Activated T-helper 1 cell treated with anti-CD3 and anti-CD28 coated beads, Interleukin-2, amount 50 U/mL, for 16 hours (primary cell): Measurements from ENCODE around the gene CELF1.

Source experiments
- DNase-seq, 2 donors: peaks; one replicate each; pipeline ENCODE4 v3.0.0-alpha.2; 2020; ENCODE audit warnings: low read depth in 1 of 2, low spot score in 1 of 2

CELF1 gene

DNA sequence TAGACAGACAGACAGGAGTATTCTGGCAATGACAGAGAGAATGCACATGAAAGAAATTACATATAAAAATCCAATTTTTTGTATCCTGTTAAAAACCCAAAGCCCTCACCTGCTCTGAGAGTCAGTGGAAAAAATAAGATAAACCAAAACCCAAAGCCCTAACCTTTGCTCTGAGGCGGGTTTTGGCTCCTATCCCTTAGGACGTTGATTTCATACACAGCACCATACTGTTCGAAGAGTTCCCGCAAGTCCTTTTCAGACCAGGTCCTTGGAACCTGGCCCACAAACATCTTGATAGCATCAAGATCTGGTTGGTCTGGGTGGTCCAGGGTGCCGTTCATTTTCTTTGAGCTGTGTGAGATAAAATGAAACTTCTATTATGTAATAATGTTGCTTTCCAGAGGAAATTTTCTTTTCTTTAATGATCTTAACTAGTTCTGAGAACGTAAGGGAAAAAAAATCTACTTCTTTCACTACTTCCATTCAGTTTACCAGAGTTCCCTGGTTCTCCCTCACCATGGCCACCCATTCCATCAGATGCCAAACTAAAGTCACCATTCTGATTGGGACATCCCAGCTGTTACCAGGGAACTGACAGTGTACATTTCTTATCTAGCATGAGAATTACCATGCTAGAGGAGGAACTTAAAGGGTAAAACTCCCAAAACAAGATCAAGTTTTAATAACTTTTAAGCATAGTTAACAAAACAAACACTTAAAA, 64.1 kb downstream of the CELF1 start:
- no peak for DNase-seq

GRCh38 chr11:47488111-47488510, 64.8 kb downstream of the CELF1 start:
- DNase-seq = no peak

GRCh38 chr11:47487421-47487820, 65.5 kb downstream of the CELF1 start:
- no peak for DNase-seq

DNA sequence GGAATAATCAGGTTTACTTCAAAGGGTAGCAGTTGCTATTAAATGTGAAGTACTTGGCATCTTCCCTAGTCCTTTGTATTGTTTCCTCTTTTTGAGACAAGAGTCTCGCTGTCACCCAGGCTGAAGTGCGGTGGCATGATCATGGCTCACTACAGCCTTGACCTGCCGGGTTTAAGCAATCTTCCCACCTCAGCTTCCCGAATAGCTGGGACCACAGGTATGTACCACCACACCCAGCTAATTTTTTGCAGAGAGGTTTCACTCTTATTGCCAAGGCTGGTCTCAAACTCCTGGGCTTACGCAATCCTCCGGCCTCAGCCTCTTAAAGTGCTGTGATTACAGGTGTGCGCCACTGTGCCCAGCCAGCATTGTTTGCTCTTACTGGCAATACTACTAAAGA, 67.8 kb downstream of the CELF1 start:
- DNase-seq = no peak

- DNase-seq = no peak
Observed at GRCh38 chr11:47483457-47483856, 69.5 kb downstream of the CELF1 start.

- no peak for DNase-seq
Observed at GRCh38 chr11:47480762-47481161, 72.2 kb downstream of the CELF1 start.

DNA sequence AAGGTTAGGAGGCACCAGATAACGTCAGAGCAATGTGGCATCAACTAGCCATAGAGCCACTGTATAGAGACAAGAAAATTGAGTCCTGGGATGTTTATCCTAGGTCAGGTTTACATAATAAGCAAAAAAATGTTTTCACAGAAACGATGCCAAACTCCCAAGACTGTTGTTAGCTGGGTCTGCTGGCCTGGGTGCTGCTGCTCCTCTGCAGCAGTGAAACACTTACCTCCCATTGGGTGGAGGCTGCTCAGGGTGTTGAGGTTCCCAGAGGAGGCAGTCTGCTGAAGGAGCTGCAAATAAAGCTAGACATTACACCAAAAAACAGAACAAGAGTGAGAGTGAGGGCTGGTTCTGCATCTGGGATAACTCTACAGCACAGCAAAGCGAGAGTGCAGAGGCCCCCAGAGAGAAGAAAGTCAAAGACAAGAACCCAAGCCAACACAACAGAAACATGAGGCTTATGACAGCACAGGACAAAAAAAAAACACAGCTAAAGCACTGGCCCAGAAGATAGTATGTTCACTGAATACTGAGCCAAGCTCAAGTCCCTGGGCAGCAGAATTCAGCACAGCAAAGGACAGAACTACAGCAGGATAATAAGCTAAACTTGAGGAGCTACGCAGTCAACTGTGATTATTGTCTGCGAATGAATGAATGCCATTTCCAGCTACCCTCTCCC, 74.1 kb downstream of the CELF1 start:
- DNase-seq = no peak

- no peak for DNase-seq
Observed at GRCh38 chr11:47477753-47478152, 75.2 kb downstream of the CELF1 start.

- DNase-seq = no peak
Observed at GRCh38 chr11:47477323-47477722, 75.6 kb downstream of the CELF1 start.

GRCh38 chr11:47470671-47471070, 82.3 kb downstream of the CELF1 start:
- no peak for DNase-seq

- no peak for DNase-seq
Observed at GRCh38 chr11:47469361-47470179, 83.4 kb downstream of the CELF1 start.

GRCh38 chr11:47468598-47469214, 84.2 kb downstream of the CELF1 start:
- no peak for DNase-seq

- DNase-seq = no peak
Observed at GRCh38 chr11:47467357-47467756, 85.6 kb downstream of the CELF1 start.

DNA sequence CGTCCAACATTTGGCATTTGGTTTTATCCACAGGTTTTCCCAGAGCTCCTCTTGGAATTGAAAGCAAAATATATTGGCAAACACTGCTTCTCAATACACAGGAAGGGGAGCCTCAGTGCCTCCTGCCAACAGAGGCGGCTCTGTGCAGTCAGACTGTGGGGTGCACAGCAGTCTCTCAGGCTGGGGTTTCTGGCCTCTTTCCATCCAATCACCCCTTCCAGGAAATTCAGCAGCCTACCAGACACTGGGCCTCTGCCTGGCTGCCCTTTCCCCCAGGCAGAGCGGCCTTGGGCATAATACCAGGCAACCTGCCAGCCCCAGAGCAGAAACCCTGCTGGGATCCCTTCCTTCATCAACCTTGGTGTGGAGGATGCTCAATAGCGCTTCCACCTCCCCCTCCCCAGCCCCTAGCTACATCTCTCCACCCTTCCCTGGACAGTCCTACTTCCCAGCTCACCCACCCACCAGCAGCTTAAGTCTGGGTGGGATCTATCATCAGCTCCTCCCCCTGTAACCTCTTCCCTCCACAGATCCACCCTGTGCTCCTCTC, 86.2 kb downstream of the CELF1 start:
- no peak for DNase-seq

- no peak for DNase-seq
Observed at GRCh38 chr11:47466201-47466600, 86.7 kb downstream of the CELF1 start.

DNA sequence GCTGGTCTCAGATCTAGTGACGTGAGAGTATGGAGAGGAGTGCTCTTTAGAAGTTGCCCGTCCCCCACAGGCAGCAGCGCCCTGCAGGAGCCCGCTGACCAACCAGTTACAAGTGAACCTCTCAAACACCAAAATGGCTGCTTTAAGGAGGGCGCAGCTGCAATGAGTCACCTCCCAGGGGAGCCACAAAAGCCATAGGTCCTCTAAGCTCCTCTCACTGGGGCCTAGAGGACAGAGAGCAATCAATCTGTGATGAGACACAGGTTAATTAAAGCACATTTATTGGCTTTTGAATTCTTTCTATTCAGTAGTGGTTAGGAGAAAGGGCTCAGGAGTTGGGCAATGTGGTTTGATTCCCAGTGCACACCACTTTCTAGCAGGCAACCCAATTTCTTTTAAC, 88.4 kb downstream of the CELF1 start:
- no peak for DNase-seq

DNA sequence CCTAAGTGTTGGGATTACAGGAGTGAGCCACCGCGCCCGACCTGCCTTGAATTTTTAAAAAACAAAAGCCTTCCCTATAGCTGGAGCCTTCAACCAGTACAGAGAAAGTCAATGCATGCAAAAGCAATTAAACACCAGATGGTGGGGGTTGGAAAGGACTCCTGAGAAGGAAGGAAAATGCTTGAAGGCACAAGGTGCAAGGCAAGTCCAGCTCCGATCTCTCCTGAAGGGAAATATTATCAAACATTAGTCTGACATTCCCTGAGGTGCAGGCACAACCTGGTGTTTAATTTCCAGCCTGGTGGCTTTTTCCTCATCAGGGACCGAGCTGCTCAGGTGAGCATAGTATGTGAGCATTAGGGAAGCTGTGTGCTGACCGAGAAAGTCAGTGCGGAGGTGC, 91.1 kb downstream of the CELF1 start:
- no peak for DNase-seq

GRCh38 chr11:47460571-47461235, 92.2 kb downstream of the CELF1 start:
- DNase-seq = no peak

DNA sequence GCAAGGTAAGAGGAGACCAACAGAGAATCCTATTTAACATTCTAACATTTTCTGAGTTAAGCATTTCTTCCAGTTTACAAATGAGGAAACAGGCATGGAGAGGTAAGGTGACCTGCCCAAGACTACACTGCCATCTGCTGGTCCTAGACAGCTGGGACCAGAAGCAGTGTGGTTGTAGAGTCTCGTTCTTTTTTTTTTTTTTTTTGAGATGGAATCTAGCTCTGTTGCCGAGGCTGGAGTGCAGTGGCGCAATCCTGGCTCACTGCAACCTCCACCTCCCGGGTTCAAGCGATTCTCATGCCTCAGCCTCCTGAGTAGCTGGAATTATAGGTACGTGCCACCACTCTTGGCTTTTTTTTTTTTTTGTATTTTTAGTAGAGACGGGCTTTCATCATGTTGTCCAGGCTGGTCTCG, 98.7 kb downstream of the CELF1 start:
- peak; percentile 9 to 26 for DNase-seq

- no peak for DNase-seq
Observed at GRCh38 chr11:47453365-47453764, 99.6 kb downstream of the CELF1 start.

DNA sequence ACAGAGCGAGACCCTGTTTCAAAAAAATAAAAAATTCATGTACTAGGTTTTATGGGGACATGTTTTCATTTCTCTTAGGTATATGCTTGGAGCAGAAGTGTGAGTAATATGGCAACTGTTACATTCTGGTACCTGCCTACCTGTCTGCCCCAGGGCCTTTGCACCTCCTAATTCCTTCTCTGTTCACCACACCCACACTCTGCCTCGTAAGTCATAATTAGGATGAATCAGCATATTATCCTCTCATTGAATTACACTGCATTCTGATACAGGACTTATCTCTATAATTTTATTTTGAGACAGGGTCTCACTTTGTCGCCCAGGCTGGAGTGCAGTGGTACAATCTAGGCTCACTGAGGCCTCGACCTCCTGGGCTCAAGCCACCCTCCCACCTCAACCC, 100.9 kb downstream of the CELF1 start:
- no peak for DNase-seq
